ENCODE data around the gene SPPL3. TPM values are rescaled to one million over a fixed set of nuclear protein-coding genes. Genes with fewer than 3 reads are reported as not detected.

SPPL3 gene
- total RNA-seq, 1 experiment from 2014 or later = 39.7 TPM

- Histone ChIP-seq H3K36me3 (ENCODE audit: control insufficient read depth in 1 of 2, insufficient read depth in 2 of 2, low read length in 2 of 2) (peaks cover 13% of the 10 kb centered on the region in 2 experiments; a peak in 3 of 4 replicates), H3K9ac (ENCODE audit: low read length) (no peak overlapping the region), H3K4me2 (ENCODE audit: low read length) (no peak overlapping the region), H3K4me3 (replicated peaks in 1 of 2; ENCODE audit: low read depth in 1 of 2, low read length in 2 of 2) (no peak overlapping the region), H3K9me3 (ENCODE audit: control insufficient read depth in 1 of 2, insufficient read depth in 1 of 2, low read depth in 1 of 2, low read length in 2 of 2) (no peaks in the 10 kb centered on the region), H3K27ac (ENCODE audit: low read depth, low read length) (no peak overlapping the region), H4K20me1 (ENCODE audit: insufficient read depth) (no peaks in the 10 kb centered on the region), H2AFZ (ENCODE audit: low read depth, low read length, poor library complexity, severe bottlenecking) (no peak overlapping the region), H3K79me2 (ENCODE audit: insufficient read depth, low read length) (no peaks in the 10 kb centered on the region), H3K9me2 (ENCODE audit: insufficient read depth) (no peaks in the 10 kb centered on the region), H3K27me3 (ENCODE audit: insufficient read depth, low read length) (no peaks in the 10 kb centered on the region), H3K4me1 (ENCODE audit: control insufficient read depth in 1 of 2, insufficient read depth in 2 of 2, low read length in 2 of 2) (no peaks in the 10 kb centered on the region)
- ChIA-PET POLR2A (no interaction called here), CTCF (no interaction called here), RAD21 (ENCODE audit: low non-redundant PET in 1 of 2, low total read pairs in 2 of 2, uncharacterized antibody in 2 of 2, unreplicated experiment in 2 of 2) (no interaction called here)
- ATAC-seq = no peak
- no peak for TF ChIP-seq YY1 (IDR thresholded peaks at IDR 0.05; ENCODE audit: extremely low read depth, insufficient replicate concordance, low read depth, low read length)
- TF ChIP-seq CTCF (IDR thresholded peaks at IDR 0.05 in 2 of 3, conservative IDR thresholded peaks at IDR 0.05 in 1 of 3; ENCODE audit: borderline replicate concordance in 1 of 3, insufficient read depth in 1 of 3, low read depth in 2 of 3, low read length in 2 of 3) = no peak
- TF ChIP-seq ELF1 (IDR thresholded peaks at IDR 0.05; ENCODE audit: borderline replicate concordance, low read depth) = no peak
- TF ChIP-seq ZBTB33 (IDR thresholded peaks at IDR 0.05; ENCODE audit: extremely low read depth, insufficient replicate concordance, low read length) = no peak
- no peak for TF ChIP-seq CBX3 (IDR thresholded peaks at IDR 0.05; ENCODE audit: low read depth)
- TF ChIP-seq CEBPB (IDR thresholded peaks at IDR 0.05; ENCODE audit: low read depth) = no peak
- TF ChIP-seq EZH2 (IDR thresholded peaks at IDR 0.05) = no peak
- no peak for TF ChIP-seq JUND (IDR thresholded peaks at IDR 0.05)
- TF ChIP-seq FOSL1 (IDR thresholded peaks at IDR 0.05; ENCODE audit: low read depth) = no peak
- TF ChIP-seq POLR2A (IDR thresholded peaks at IDR 0.05; ENCODE audit: borderline replicate concordance, extremely low read depth, insufficient read depth, insufficient read length) = no peak
- no peak for TF ChIP-seq POLR2AphosphoS5 (IDR thresholded peaks at IDR 0.05; ENCODE audit: low read depth, low read length)
- TF ChIP-seq ZFX (IDR thresholded peaks at IDR 0.05) = no peak
- no peak for TF ChIP-seq EGR1 (IDR thresholded peaks at IDR 0.05; ENCODE audit: low read depth)
- TF ChIP-seq SP1 (IDR thresholded peaks at IDR 0.05; ENCODE audit: low read depth) = no peak
- TF ChIP-seq SRF (IDR thresholded peaks at IDR 0.05; ENCODE audit: low read depth) = no peak
- no peak for TF ChIP-seq TCF7L2 (IDR thresholded peaks at IDR 0.05; ENCODE audit: borderline replicate concordance, extremely low read depth, insufficient read depth, insufficient read length)
- no peak for TF ChIP-seq ATF3 (IDR thresholded peaks at IDR 0.05)
- no peak for DNase-seq (ENCODE audit: low read depth, low spot score)
- BruUV-seq (replicated peaks) = no TSS peak
- intact Hi-C loops (cut with micrococcal nuclease) = no loop called here
Measured at GRCh38 chr12:120767071-120768024, 136.8 kb downstream of the SPPL3 start.

All from HCT116 (cell line).